GM18861 (cell line): ENCODE results near the gene TTC23L.
A peak's percentile ranks its signal among the peaks of the same experiment; 100 is the strongest.

Experiments used
- ATAC-seq: cut with Tn5 transposase; IDR thresholded peaks from one replicate; pipeline ENCODE4 v1.9.1; 2021; ENCODE audit not compliant: unreplicated experiment

The TTC23L gene

DNA sequence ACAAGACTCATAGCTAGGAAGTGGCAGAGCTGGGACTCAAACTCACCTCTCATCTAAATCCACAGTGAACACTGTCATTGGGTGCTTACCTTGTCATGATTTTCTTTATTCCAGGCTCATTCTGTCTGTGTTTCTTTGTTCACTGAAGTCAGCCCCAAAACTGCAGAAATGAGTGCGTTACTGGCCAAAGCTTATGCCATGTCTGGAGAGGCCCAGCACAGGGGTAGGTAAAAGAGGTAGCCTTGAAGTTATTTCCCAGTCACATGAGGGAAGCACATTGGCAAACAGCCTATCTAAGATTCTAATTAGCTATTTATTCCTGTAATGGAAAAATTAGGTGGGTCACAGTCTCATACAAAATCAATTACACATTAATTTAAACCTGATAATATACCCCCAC lies 29.8 kb downstream of the TTC23L start:
- ATAC-seq, result no peak

DNA sequence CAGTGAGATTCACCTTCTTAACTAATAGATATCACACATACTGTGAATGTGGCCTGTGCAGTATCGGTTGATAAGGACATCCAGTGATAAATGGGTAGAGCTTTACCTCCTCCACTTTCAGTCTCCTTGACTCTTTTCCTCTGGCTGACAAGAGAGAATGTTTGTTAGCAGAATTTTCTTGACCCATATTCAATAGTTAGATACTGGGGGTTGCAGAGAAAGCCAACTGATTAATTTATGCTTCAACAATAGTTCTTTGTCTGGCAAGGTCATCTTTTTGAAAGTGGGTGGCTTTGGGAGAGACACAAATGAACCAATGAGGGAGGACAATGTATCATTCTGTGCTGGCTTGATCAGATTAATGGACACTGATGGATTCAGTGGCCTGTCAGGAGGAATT lies 30.3 kb downstream of the TTC23L start:
- ATAC-seq, result no peak

DNA sequence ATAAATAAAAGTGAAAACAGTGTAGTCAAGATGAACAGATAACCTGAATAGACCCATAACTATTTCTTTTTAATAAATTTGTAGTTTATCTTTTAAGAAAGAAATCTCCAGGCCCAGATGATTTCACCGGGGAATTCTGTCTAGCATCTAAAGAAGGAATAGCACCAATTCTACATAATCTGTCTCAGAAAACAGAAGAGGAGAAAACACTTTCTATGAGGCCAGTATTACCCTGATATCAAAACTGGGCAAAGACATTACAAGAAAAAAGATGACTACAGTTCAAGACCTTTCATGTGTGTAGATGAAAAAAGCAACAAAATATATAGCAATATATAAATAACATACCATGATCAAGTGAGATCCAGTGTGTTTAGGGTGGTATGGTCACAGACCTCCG lies 31.4 kb downstream of the TTC23L start:
- no peak for ATAC-seq

DNA sequence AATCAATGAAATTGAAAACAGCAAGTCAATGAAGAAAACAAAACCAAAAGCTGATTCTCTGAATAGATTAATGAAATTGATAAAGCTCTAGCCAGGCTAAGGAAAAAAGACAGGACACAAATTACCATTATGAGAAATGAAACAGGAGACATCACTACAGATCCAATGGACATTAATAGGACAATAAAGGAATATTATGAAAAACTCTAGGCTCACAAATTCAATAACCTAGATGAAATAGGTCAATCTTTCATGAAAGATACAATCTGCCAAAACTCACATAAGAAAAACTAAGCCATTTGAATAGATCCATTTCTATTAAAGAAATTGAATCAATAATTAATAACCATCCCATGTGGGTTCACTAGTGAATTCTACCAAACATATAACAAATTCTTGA lies 37.3 kb downstream of the TTC23L start:
- no peak for ATAC-seq

DNA sequence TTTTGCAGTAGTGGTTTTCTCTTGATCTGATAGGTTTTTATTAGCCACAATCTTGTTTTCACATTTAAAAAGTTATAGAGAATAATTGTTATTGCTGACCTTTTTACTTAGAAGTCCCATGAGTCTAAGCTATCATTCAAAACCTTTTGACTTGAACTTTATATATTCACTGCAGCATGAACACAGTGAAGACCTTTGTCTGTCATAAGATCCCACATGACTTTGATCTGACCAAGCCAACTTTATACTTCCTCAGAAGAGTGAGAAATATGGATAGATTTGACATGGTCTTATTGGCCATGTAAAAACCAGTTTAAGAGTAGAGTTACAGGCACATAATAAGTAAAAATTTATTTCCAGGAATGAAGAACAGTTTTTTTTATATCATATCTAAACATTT lies 42.3 kb downstream of the TTC23L start:
- ATAC-seq, result no peak

DNA sequence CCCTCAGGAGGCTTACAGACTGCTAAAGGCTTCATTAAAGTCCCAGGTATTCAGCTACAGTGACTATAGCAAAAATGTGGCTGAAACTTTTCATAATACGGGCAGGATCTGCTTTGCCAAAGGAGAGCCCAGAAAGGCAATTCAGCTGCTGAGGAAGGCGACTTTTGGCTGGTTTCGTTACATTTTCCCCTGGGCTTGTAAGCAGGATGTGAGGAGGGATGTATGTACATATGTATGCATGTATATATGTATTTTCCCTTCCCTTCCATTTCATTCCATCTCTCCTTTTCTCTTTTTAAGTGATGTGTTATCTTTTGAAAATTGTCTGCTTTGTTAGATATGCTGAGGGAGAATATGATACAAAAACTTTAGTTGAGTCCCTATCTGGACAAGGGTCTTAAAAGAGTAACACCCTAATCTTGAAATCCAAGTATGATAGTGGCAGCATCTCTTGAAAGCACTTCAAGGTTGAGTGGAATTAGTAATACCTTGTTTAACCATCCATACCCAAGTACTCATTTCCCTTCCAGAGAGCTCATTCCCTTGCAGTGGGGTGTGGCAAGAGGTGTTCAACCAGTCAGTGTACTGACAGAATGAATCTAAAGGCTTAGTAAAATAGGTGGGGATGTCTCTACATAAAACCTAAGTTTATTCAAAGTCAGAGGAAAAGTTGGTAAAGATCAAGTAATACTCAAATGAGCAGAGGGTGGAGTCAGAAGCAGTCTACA lies 47.6 kb downstream of the TTC23L start:
- ATAC-seq, result no peak

DNA sequence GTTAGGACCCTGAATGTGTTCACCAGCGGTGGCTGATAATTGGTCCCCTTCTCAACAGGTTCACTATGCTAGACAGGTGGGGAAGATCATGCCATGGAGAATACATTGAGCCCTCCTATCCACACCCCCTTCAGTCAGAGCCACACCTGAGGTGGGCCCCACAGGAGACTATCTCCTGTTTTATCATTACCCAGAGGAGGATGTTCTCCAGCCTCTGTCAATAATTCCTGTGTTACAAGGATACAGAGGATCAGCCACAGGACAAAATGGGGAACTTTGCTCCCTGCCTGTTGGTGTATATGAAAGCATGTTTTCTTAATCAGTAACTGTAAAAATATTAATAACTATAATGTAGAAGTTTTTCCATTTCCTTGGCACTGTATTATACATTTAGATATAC lies 50.4 kb downstream of the TTC23L start:
- no peak for ATAC-seq

DNA sequence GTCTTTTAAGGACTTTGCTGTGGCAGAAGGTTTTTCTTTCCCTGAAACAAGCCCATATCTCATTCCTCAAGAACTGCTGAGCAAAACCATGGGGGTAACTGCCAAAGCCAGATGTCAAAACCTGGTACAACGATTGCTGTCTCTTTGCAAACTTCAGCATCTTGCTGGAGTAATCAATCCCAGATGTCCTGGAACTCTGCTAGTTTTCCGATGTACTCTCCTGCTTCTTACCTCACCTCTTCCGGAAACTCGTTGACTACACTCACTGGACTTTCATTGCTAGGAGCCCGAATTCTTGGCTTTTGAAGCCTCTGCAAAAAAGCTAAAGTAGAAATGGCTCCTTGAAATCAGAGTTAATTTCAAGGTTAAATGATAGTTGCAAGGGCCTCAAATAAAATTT lies 53.0 kb downstream of the TTC23L start:
- ATAC-seq, result no peak

DNA sequence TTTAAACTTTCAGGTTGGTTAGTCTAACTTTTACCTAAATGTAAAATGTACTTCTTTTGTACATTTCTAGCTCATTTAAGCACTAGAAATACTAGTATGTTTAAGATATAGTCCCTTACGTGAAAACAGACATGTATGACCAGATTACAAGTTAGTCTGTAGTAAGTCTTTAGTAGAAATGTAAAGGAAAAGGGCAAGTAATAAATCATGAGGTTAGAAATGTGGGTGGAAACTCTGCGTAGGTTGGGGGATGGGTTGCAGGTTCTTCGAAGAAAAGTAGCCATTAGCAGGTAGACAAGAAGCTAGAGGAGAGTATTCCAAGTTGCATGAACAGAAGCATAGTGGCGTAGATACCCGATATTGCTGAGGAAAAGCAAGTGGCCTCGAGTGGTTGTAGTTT lies 53.5 kb downstream of the TTC23L start:
- no peak for ATAC-seq

DNA sequence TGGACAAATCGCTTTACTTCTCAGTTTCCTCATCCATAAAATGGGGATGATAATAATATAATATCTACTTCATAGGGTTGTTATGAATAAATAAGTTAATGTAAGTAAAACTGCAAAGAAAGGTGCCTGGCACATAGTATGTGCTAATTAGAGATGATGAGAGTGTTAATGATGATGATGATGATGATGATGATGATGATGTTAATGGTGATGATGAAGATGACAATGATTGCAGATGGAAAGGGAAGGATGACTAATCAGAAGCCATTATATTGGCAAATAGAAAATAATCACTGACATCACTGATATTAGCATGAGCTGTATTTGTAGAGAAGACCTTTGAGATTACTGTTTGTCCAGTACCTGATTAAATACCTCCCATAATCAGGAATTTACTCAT lies 55.8 kb downstream of the TTC23L start:
- no peak for ATAC-seq

DNA sequence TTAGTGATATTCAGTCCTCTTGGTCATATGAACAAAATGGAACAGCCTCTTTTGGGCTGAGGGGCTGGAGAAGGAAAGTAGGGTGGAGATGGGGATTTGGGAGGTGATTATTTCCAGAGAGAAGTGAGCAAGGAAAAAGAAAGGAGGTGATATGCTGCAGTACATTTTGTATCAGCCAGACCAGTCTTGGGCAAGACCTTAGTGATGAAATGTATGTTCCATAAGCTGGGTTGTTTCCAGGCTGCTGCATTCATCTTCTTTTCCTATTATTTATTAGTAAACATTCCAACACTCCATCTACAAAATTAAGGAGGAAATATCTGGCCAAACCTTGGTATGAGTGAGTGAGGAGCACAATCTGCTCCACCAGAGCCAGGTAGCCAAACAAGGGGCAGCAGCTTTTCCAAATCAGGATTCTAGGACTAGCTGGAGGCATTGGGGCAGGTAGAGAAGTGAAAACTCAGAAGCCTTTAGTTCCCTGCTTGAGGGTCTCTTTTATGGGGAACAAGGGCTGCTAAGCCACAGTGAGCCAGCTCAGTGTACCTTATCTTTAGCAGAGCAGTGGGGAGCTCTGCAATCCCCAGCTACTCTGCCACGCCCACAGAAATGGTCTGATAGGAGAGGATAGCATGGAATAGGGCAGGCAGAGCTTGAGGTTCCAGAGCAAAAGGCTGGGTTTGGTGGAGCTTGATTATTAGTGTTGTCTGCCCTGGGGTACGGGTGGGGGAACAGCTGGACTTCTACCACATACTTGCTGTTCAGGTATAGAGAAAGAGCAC lies 56.9 kb downstream of the TTC23L start:
- no peak for ATAC-seq

DNA sequence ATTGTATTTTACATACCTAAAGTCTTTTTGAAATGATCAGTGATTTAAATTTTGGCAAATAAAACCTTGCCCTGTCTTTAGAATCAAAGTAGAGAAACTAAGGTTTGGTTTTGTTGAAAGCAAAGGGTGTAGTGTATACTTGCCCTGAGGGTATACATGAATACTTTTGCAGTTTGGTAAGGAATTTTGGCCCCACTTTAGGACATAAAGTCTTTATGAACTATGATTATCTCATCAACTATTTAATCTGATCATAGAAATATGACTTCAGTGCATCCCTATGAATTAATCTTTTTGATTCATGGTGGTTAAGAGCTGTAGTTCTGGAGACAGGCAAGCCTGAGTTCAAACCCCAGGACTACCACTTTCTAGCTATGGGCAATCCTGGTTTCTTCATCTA lies 58.7 kb downstream of the TTC23L start:
- ATAC-seq, result no peak

DNA sequence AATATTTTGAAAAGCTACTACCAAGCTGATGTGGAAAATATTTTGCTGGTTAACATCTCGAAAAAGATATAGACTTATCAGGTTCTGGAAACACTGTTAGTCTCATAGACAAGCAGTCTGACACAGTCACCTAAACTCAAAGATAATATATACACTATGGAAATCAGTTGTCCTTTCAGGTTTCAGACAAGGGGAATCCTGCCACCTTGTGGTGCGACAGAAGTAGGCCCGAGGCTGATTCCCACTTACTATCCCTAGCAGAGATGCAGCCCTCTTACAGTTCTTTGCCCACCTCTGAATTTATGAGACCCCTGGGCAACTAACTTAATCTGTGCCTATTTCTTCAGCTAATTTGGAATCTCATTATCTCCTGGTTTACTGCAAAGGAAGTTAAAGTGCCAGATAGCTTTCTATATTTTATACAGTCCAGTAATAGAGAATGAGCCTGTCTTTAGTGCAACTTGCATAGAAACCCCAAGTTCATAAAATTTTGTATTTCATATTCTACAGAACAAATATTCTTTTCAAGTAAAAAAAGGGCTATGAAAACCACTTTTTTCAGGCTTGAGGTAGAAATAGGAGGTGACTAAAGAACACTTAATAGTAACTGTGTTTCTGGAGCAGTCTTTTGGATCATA lies 59.4 kb downstream of the TTC23L start:
- peak; percentile 75 for ATAC-seq

DNA sequence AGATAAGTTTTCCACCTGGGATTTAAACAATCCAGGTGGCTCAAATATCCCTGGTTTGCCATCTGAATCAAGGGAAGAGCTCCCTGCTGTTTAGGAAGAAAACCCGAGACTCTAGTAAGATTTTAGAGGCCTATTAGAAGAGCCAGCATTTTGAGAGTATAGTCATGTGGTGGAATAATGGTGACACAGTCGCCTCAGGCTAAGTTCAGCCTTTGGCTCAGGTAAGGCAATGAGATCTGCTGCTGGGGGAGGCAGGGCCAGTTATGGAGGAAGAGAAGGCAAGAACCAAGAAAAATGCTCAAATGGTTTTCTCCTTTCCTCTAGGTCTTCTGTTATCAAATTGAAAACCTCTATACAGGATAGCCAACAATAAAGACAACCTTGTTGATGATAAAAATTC lies 60.1 kb downstream of the TTC23L start:
- ATAC-seq, result no peak

DNA sequence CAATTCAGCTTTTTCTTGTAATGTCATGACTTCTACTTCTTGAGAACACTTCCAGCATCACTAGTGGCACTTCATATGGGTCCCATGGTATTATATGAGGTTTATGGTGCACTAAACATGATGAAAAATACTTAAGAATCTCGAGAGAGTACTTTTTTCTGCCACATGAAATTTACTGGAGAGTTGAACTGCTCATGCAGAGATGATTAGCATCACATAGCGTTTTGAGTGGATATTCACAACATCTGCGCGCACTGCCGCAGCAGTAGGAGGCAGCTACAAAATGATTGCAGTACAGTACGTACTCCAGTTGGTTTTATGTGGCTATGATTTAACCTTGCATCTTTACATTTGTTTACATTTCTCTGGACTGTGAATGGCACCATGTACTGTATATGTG lies 61.7 kb downstream of the TTC23L start:
- no peak for ATAC-seq

DNA sequence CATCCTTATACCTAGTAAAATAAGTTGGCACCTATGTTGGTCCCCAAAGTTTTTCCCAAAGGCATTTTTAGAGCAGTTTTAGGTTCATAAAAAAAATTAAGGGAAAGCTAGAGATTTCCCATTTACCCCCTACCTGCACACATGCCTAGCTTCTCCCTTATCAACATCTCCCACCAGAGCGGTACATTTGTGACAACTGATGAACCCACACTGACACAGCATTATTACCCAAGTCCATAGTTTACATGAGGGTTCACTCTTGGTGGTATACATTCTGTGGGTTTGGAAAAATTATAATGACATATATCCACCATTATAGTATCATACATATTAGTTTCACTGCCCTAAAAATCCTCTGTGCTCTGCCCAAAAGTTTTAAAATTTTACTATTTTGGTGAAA lies 64.3 kb downstream of the TTC23L start:
- no peak for ATAC-seq

DNA sequence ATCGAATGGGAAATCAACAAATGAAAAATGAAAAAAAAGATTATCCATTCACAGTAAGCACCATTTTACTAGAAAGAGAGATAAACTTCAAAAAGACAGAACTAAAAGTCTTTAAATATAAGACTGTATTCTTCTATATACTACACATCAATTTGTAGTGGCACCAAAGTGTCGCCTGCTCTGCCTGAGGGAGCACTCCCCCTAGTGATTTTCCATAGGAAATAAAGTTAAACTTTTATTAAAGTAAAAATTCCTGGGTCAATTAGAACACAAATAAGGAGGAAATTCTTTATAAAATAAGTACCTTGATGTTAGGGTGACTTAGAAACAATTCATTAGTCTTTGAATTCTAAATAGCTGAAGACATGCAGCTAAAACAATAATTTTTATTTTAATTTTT lies 66.6 kb downstream of the TTC23L start:
- ATAC-seq, result no peak

DNA sequence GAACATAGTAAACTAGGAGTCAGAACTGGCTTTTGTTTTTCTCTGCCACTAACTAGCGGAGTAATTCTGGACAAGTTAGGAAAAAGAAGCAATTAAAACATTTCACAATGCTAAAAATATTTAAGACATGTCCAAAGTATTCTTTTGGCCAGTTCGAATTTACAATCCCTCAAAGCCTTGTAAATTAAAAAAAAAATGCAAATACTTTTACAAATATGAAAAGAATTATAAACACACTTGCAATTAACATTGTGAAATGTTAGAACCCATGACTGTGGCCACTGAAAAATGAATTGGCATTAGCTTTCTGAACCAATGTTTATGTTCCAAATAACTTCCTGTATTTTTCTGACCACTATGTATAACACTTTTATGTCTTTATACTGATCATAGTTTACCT lies 74.1 kb downstream of the TTC23L start:
- no peak for ATAC-seq

DNA sequence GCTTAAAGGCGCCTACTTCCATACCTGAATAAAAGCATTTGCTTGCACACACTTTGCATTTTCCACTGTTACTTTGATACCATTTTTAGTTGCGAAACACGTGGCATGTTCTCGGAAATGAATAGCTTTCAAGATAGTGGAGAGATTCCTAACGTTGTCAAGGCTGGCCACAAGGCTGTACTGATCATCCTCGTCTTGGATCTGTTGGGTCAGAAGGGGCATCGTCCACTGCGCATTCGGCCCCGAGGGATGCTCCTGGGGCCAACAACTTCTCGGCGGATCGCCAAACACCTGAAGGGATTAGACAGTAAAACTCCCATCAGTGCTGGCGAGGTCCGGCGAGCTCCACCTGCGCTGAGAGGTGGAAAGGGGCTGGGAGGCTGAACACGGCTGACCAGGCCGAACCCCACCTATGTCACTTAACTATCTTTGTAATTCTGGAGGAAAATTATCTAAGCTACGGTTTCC lies 75.7 kb downstream of the TTC23L start:
- ATAC-seq, result peak; percentile 12

DNA sequence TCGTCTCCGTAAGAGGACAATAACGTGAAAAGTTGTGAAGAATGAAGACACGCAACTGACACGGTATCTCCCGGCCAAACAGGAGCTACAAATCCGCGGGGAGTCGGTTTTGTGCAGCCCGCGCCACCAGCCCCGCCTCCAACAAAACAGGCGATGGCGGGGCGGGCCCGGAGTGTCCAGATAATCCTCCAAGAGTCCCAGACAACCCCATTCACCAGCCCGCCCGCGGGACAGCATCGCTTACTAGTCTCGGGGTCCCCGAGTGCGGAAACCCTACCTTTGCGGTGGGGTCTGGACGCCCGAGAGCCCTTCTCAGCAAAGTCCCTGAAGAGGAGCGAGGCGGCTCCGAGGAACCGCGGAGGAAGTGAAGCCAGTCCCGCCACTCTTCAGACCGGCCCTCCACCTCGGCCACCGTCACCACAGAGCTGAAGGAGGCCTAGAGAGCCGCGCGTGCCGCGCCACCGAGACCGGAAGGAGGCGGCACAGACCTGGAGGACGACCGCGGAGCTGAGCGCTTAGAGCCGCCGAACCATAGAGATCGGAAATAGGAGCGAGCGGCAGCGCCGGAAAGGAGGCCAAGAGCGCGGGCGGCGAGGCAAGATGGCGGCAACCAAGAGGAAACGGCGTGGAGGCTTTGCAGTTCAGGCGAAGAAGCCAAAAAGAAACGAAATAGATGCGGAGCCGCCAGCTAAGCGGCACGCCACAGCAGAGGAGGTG lies 76.3 kb downstream of the TTC23L start, which contains the start of the genes BRIX1 and RAD1:
BRIX1 (plus strand) TSS at position 573 of the 717 bp plus-strand sequence; CDS start at position 601, 28 bp downstream.
RAD1 (minus strand) TSS at position 366 of the 717 bp plus-strand sequence. CDS start 612 bp downstream, outside the sequence.
- ATAC-seq, result peak; percentile 97

DNA sequence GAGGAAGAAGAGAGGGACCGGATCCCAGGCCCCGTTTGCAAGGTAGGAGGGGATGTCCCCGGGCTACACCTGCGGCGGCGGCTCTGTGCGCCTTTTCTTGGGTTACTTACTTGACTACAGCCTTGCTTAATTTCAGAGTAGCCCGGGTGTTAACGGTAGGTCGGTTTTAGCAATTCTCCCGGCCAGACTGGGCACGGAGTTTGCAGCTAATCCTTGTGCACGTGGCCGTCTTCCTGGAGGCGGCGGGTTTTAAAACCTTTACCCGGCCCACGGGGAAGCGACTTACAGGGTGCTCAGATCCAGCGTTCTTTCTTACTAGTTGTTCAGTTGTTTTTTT lies 76.9 kb downstream of the TTC23L start:
- ATAC-seq, result peak; percentile 8
